Activated T-cell treated with anti-CD3 and anti-CD28 coated beads, Interleukin-2, amount 50 U/mL, for 72 hours (primary cell): ENCODE data around the gene RNF125. TPM values are rescaled to one million over a fixed set of nuclear protein-coding genes. Genes with fewer than 3 reads are reported as not detected.

Experiments used
- ATAC-seq, 2 donors: fragments of 150-1000 bp; cut with Tn5 transposase; replicated peaks in 1 of 2; 2 replicates each; pipeline ENCODE4 v1.10.0; 2021; ENCODE audit warnings: moderate library complexity in 2 of 2, mild to moderate bottlenecking in 1 of 2
- DNase-seq, 2 donors: peaks; one replicate each; pipeline ENCODE4 v3.0.0; 2021 to 2022; ENCODE audit warnings: mixed read lengths in 1 of 2
- H3K27ac Mint-ChIP-seq: one replicate; pipeline ENCODE4 v1.8.0; 2022; ENCODE audit warnings: mild to moderate bottlenecking, moderate library complexity, mixed read lengths
- H3K27me3 Mint-ChIP-seq: one replicate; pipeline ENCODE4 v1.8.0; 2022; ENCODE audit warnings: low read depth, mixed read lengths
- H3K36me3 Mint-ChIP-seq, 2 donors: one replicate each; pipeline ENCODE4 v1.8.0; 2022; ENCODE audit warnings: mixed read lengths in 2 of 2, mild to moderate bottlenecking in 1 of 2; ENCODE audit not compliant: insufficient read depth in 2 of 2
- H3K4me1 Mint-ChIP-seq: one replicate; pipeline ENCODE4 v1.8.0; 2022; ENCODE audit warnings: low read depth, mixed read lengths
- H3K4me3 Mint-ChIP-seq, 2 donors: one replicate each; pipeline ENCODE4 v1.8.0; 2022; ENCODE audit warnings: mild to moderate bottlenecking in 2 of 2, mixed read lengths in 2 of 2, moderate library complexity in 2 of 2
- H3K9me3 Mint-ChIP-seq, 2 donors: one replicate each; pipeline ENCODE4 v1.8.0; 2022; ENCODE audit warnings: mixed read lengths in 2 of 2
- total RNA-seq, 2 donors: library from RNA; stranded (reverse); gene quantifications; one replicate each; pipeline ENCODE4 v1.2.3, GENCODE V29; 2022

The RNF125 gene
- total RNA-seq: 10 to 100 TPM; 40.5 to 43.3 TPM

DNA sequence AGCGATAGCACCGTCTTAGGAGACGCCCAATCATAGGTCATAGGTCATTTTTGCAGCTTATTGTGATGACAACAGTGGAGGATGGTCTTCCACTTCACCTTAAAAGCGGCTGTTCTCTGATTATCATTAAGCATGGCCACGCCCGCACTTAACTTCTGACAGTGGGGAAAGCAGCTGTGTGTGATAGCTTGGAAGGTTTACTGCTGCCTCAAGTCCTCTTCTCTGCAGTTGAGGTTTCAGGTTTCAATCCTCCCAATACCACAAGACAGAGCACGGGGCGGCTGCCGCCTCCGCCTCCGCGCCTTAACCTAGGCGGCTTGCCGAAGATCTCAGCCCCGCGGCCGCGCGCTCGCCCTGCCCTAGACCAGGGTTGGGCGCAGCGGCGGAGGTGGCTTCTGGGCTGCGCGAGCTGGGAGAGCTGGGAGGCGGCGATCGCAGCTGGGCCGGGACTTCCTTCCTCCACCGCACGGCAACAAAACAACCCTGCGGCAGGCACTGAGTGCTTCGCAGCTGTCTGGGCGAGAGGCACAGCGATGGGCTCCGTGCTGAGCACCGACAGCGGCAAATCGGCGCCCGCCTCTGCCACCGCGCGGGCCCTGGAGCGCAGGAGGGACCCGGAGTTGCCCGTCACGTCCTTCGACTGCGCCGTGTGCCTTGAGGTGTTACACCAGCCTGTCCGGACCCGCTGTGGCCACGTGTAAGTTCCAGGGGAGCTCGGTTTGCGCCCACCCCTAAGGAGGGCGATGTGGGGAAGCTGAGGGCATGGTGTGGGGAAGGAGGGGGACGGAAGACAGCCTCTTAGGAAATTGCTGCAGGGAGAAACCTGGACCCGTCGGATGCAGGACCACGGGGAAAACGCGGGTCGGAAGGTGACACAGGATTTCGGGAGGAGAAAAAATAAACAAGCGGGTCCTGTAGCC lies at the start of gene RNF125:
TSS of gene RNF125 (plus strand) at position 495 of the 920 bp plus-strand sequence. CDS start at position 534, 39 bp downstream.
- Mint-ChIP-seq H3K4me1 (peaks cover 29% of the 10 kb centered on the region), H3K4me3 (peak within 1 kb of the TSS; percentile 93 to 97), H3K27me3 (no peaks in the 10 kb centered on the region), H3K36me3 (peaks cover 4 to 10% of the 10 kb centered on the region in 2 donors), H3K9me3 (no peaks in the 10 kb centered on the region), H3K27ac (peak within 1 kb of the TSS; percentile 92)
- ATAC-seq: peak; percentile 81 to 85
- peak; percentile 88 to 90 for DNase-seq

GRCh38 chr18:31970617-31971016 lies 48.0 kb upstream of the RNF125 start:
- H3K27ac Mint-ChIP-seq: no peak overlapping the region
- H3K9me3 Mint-ChIP-seq: peaks cover 12 to 20% of the 10 kb centered on the region in 2 donors
- ATAC-seq (no peak), DNase-seq (no peak)
- peaks cover 16 to 20% of the 10 kb centered on the region in 2 donors for H3K36me3 Mint-ChIP-seq
- no peak overlapping the region for H3K4me3 Mint-ChIP-seq
- no peaks in the 10 kb centered on the region for H3K4me1 Mint-ChIP-seq
- no peaks in the 10 kb centered on the region for H3K27me3 Mint-ChIP-seq

- Mint-ChIP-seq H3K4me3 (no peak overlapping the region), H3K4me1 (no peaks in the 10 kb centered on the region), H3K9me3 (peaks cover 19 to 25% of the 10 kb centered on the region in 2 donors), H3K36me3 (peaks cover 19 to 26% of the 10 kb centered on the region in 2 donors), H3K27ac (no peak overlapping the region), H3K27me3 (no peaks in the 10 kb centered on the region)
- ATAC-seq (no peak), DNase-seq (no peak)
These were observed 44.6 kb upstream of the RNF125 start for GRCh38 chr18:31973929-31974546.

DNA sequence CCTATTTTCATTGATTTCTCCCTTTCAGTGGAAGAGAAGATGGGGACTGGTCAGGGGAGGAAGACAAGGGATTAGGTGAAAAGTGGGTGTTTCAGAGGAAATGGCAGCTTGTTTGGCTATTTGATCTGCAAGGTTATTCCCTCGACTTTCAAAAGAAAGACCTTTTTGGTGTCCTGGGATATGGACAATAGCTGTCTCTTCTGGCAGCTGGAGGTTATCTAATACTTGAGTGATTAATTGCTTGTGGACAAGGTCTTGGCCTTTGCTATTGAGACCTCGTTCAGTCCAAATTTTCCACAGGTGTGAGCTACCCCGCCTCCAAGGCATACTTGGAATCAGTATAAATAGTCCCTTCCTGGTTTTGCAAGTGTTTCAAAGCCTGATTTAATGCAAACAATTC lies 42.4 kb upstream of the RNF125 start:
- Mint-ChIP-seq H3K9me3 (peaks cover 19 to 25% of the 10 kb centered on the region in 2 donors), H3K4me3 (no peak overlapping the region)

DNA sequence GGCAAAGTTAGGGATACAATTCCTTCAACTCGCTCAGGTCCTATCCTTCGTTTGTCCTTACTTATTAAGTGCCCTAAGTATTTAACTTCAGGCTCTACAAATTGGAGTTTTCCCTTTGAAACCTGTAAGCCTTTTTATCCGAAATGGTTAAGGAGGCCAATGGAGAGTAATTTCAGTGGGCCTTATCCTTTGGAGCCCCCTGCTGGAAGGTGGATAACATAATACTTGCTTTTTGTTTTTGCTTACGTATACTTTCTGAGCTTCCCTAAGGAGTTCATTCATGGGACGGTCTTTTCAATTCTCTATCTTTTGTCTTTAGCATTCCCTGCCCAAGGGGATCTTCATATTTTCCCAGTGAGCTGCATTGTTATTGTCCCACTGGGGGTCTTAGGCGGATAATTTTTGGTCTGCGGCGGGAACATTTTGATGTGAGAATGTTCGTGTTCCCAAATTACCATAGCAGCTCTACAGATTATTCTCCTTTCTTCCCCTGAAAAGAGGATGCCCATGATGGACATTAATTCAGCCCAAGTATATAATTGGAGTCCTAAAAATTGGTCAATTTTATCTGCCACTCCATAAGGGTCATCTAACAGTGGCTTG lies 41.3 kb upstream of the RNF125 start:
- ATAC-seq: no peak
- Mint-ChIP-seq H3K27ac (no peak overlapping the region), H3K36me3 (peaks cover 17 to 24% of the 10 kb centered on the region in 2 donors), H3K9me3 (peaks cover 17 to 23% of the 10 kb centered on the region in 2 donors), H3K4me1 (no peaks in the 10 kb centered on the region), H3K4me3 (no peak overlapping the region), H3K27me3 (no peaks in the 10 kb centered on the region)
- peak; percentile 15 to 32 for DNase-seq

More for the DNA sequence above, 42.4 kb upstream of the RNF125 start:
- peaks cover 19 to 26% of the 10 kb centered on the region in 2 donors for H3K36me3 Mint-ChIP-seq
- H3K4me1 Mint-ChIP-seq: no peaks in the 10 kb centered on the region
- no peak for ATAC-seq
- no peak overlapping the region for H3K27ac Mint-ChIP-seq
- H3K27me3 Mint-ChIP-seq: no peaks in the 10 kb centered on the region
- no peak for DNase-seq

DNA sequence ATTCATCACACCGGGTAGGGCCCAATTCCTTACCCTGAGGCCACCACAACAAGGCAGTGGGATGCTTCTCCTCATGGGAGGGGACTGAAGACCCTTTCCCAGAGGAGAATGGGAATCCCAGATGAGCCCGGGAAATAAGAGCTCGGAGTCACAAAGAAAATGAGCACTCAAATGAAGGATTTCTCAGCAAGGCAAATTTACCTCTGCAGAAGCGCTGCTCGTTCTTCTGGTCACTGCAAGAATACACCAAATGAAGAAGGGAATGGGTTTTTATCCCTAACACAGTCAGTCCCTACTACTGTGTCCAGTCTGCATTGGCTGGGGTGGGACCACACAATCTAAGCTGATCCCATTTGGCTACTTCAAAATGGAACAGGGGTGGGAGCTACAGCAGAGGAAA lies 40.0 kb upstream of the RNF125 start:
- DNase-seq: no peak
- H3K4me3 Mint-ChIP-seq: no peak overlapping the region
- H3K36me3 Mint-ChIP-seq: peaks cover 16 to 21% of the 10 kb centered on the region in 2 donors
- ATAC-seq: no peak
- no peaks in the 10 kb centered on the region for H3K4me1 Mint-ChIP-seq
- peaks cover 16 to 21% of the 10 kb centered on the region in 2 donors for H3K9me3 Mint-ChIP-seq
- H3K27me3 Mint-ChIP-seq: no peaks in the 10 kb centered on the region
- H3K27ac Mint-ChIP-seq: no peak overlapping the region

- DNase-seq (no peak), ATAC-seq (no peak)
- Mint-ChIP-seq H3K9me3 (peaks cover 10 to 12% of the 10 kb centered on the region in 2 donors), H3K4me1 (peaks cover 3% of the 10 kb centered on the region), H3K36me3 (peaks cover 8 to 12% of the 10 kb centered on the region in 2 donors), H3K27me3 (no peaks in the 10 kb centered on the region), H3K4me3 (no peak overlapping the region), H3K27ac (no peak overlapping the region)
These were observed 38.9 kb upstream of the RNF125 start for GRCh38 chr18:31979714-31980113.

DNA sequence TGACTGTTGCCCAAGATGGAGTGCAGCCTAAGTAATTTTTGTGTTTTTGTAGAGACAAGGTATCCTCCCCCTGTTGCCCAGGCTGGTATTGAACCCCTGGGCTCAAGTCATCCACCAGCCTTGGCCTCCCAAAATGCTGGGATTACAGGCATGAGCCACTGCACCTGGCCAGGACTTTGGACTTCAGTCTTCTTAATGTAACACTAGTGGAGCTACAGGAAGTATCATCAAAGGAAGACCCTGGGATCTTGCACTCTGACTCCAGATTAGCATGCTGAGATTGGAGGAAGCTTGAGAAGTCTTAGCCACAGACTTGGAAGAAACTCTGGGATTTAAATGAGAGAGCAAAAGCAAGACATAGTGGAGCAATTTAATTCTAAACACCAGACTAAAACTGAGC lies 37.8 kb upstream of the RNF125 start:
- Mint-ChIP-seq H3K27ac (no peak overlapping the region), H3K36me3 (peaks cover 3 to 6% of the 10 kb centered on the region in 2 donors), H3K27me3 (no peaks in the 10 kb centered on the region), H3K9me3 (peaks cover 5 to 9% of the 10 kb centered on the region in 2 donors), H3K4me3 (no peak overlapping the region), H3K4me1 (peaks cover 5% of the 10 kb centered on the region)
- DNase-seq (no peak), ATAC-seq (no peak)

GRCh38 chr18:31983020-31983419 lies 35.6 kb upstream of the RNF125 start:
- ATAC-seq (no peak), DNase-seq (no peak)
- Mint-ChIP-seq H3K27me3 (no peaks in the 10 kb centered on the region), H3K4me1 (peaks cover 5% of the 10 kb centered on the region), H3K9me3 (peaks cover 3 to 7% of the 10 kb centered on the region in 2 donors), H3K36me3 (peaks cover 3 to 6% of the 10 kb centered on the region in 2 donors), H3K27ac (no peak overlapping the region), H3K4me3 (no peak overlapping the region)

GRCh38 chr18:31983976-31984375 lies 34.6 kb upstream of the RNF125 start:
- Mint-ChIP-seq H3K4me1 (peaks cover 5% of the 10 kb centered on the region), H3K27me3 (no peaks in the 10 kb centered on the region), H3K27ac (no peak overlapping the region), H3K9me3 (peaks cover under 1 to 2% of the 10 kb centered on the region in 2 donors), H3K4me3 (no peak overlapping the region), H3K36me3 (peaks cover under 1% of the 10 kb centered on the region in 2 donors)
- ATAC-seq (no peak), DNase-seq (no peak)

DNA sequence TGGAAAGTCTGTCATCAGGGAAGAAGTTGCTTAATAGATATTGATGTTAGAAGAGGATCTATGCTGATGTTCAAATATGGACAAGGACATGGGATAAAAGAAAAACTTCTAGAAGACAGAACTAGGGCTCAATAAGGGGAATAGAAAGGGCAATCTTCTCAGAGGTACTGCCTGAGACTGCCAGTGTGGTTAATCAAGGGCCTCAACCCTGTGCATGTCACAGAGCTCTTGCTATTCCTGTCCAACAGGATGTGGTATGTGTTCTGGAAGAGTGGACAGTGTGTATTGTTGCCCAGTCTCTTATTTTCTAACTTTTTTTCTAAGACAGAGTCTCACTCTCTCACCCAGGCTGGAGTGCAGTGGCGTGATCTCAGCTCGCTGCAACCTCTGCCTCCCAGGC lies 27.8 kb upstream of the RNF125 start:
- ATAC-seq (no peak), DNase-seq (no peak)
- no peaks in the 10 kb centered on the region for H3K27me3 Mint-ChIP-seq
- H3K4me3 Mint-ChIP-seq: no peak overlapping the region
- no peaks in the 10 kb centered on the region for H3K9me3 Mint-ChIP-seq
- no peaks in the 10 kb centered on the region for H3K36me3 Mint-ChIP-seq
- H3K4me1 Mint-ChIP-seq: no peaks in the 10 kb centered on the region
- H3K27ac Mint-ChIP-seq: no peak overlapping the region

GRCh38 chr18:31996007-31996406 lies 22.6 kb upstream of the RNF125 start:
- DNase-seq (no peak), ATAC-seq (no peak)
- H3K27me3 Mint-ChIP-seq: no peaks in the 10 kb centered on the region
- no peaks in the 10 kb centered on the region for H3K4me1 Mint-ChIP-seq
- no peak overlapping the region for H3K27ac Mint-ChIP-seq
- no peaks in the 10 kb centered on the region for H3K9me3 Mint-ChIP-seq
- H3K4me3 Mint-ChIP-seq: no peak overlapping the region
- H3K36me3 Mint-ChIP-seq: no peaks in the 10 kb centered on the region

GRCh38 chr18:31998880-31999412 lies 19.7 kb upstream of the RNF125 start:
- no peaks in the 10 kb centered on the region for H3K9me3 Mint-ChIP-seq
- H3K27ac Mint-ChIP-seq: no peak overlapping the region
- H3K4me1 Mint-ChIP-seq: no peaks in the 10 kb centered on the region
- DNase-seq (no peak), ATAC-seq (no peak)
- H3K27me3 Mint-ChIP-seq: no peaks in the 10 kb centered on the region
- no peak overlapping the region for H3K4me3 Mint-ChIP-seq
- H3K36me3 Mint-ChIP-seq: no peaks in the 10 kb centered on the region
